ENCODE results near the gene SLC35F1. TPM values are rescaled to one million over a fixed set of nuclear protein-coding genes. Genes with fewer than 3 reads are reported as not detected.

The SLC35F1 gene
- total RNA-seq, 1 donor, result not detected

GRCh38 chr6:118198746-118199145, 291.7 kb downstream of the SLC35F1 start:
- TF ChIP-seq CTCF (IDR thresholded peaks at IDR 0.05; ENCODE audit: insufficient read depth, low read depth, low read length), result no peak
- H3K4me3 ChIP-seq (ENCODE audit: low read depth, low read length), result no peak overlapping the region
- DNase-seq (ENCODE audit: low read depth), result no peak

GRCh38 chr6:118200160-118200559, 293.1 kb downstream of the SLC35F1 start:
- no peak for DNase-seq (ENCODE audit: low read depth)
- TF ChIP-seq CTCF (IDR thresholded peaks at IDR 0.05; ENCODE audit: insufficient read depth, low read depth, low read length), result no peak
- no peak overlapping the region for H3K4me3 ChIP-seq (ENCODE audit: low read depth, low read length)

- no peak overlapping the region for H3K4me3 ChIP-seq (ENCODE audit: low read depth, low read length)
- TF ChIP-seq CTCF (IDR thresholded peaks at IDR 0.05; ENCODE audit: insufficient read depth, low read depth, low read length), result no peak
- no peak for DNase-seq (ENCODE audit: low read depth)
Measured at GRCh38 chr6:118202517-118202916, 295.5 kb downstream of the SLC35F1 start.

GRCh38 chr6:118203545-118203944, 296.5 kb downstream of the SLC35F1 start:
- TF ChIP-seq CTCF (IDR thresholded peaks at IDR 0.05; ENCODE audit: insufficient read depth, low read depth, low read length), result no peak
- H3K4me3 ChIP-seq (ENCODE audit: low read depth, low read length), result no peak overlapping the region
- no peak for DNase-seq (ENCODE audit: low read depth)

GRCh38 chr6:118206221-118206620, 299.2 kb downstream of the SLC35F1 start:
- DNase-seq (ENCODE audit: low read depth), result no peak
- no peak for TF ChIP-seq CTCF (IDR thresholded peaks at IDR 0.05; ENCODE audit: insufficient read depth, low read depth, low read length)
- H3K4me3 ChIP-seq (ENCODE audit: low read depth, low read length), result no peak overlapping the region

GRCh38 chr6:118207947-118208346, 300.9 kb downstream of the SLC35F1 start:
- DNase-seq (ENCODE audit: low read depth), result no peak
- TF ChIP-seq CTCF (IDR thresholded peaks at IDR 0.05; ENCODE audit: insufficient read depth, low read depth, low read length), result no peak
- H3K4me3 ChIP-seq (ENCODE audit: low read depth, low read length), result no peak overlapping the region

GRCh38 chr6:118212451-118213173, 305.5 kb downstream of the SLC35F1 start:
- H3K4me3 ChIP-seq (ENCODE audit: low read depth, low read length), result no peak overlapping the region
- no peak for TF ChIP-seq CTCF (IDR thresholded peaks at IDR 0.05; ENCODE audit: insufficient read depth, low read depth, low read length)
- no peak for DNase-seq (ENCODE audit: low read depth)
